HepG2 (cell line): ENCODE data around the gene RPL38. TPM values are rescaled to one million over a fixed set of nuclear protein-coding genes. Genes with fewer than 3 reads are reported as not detected.

Experiments
- ATAC-seq: fragments of 200-7000 bp; cut with Tn5 transposase; 3 replicates; pipeline ENCODE4 v1.9.1; 2020; ENCODE audit warnings: mild to moderate bottlenecking, moderate library complexity
- BruUV-seq: library from RNA; stranded (reverse); fragments of 400-500 nt; replicated peaks from 2 replicates; lab custom pipeline; 2021; lab: Mats Ljungman, UMichigan
- CTCF ChIA-PET: fragments of 300-600 bp; formaldehyde crosslinking; extraction: SDS; loops from one replicate; lab custom pipeline; 2021; ENCODE audit warnings: low total read pairs, inconsistent platforms, low intra/inter-chr PET ratio; lab: Yijun Ruan, JAX
- POLR2A ChIA-PET: fragments of 350-600 bp; sonication (Branson Sonifier 250); formaldehyde crosslinking; loops from one replicate; lab custom pipeline; 2020; ENCODE audit warnings: antibody characterized with exemption, inconsistent platforms; lab: Yijun Ruan, JAX
- DNase-seq: peaks from one replicate; pipeline ENCODE4 v3.0.0-alpha.2; 2015; ENCODE audit warnings: low spot score
- FAIRE-seq: peaks from 3 replicates; lab custom pipeline; 2011; peaks lifted over from hg19 to GRCh38; lab: Jason Lieb, UNC
- H2AFZ ChIP-seq: one replicate; pipeline ENCODE4 v1.6.1; 2011; ENCODE audit warnings: low read length, inconsistent platforms
- H3K27ac ChIP-seq: fragments of 300-600 bp; 3 replicates; pipeline ENCODE4 v1.8.0; 2011; ENCODE audit warnings: mixed run types, mild to moderate bottlenecking, mixed read lengths, low read length, inconsistent platforms; ENCODE audit not compliant: insufficient read depth; ENCODE audit errors: extremely low read length
- H3K27me3 ChIP-seq, 2 experiments: fragments of 200-600 bp in 1 of 2; 2 replicates in 1 of 2; 3 replicates in 1 of 2; pipeline versions ENCODE4 v1.6.0 to v1.8.0; 2011; ENCODE audit warnings: low read length in 2 of 2, mild to moderate bottlenecking in 2 of 2, moderate library complexity in 2 of 2, inconsistent platforms in 1 of 2; ENCODE audit not compliant: insufficient read depth in 2 of 2, control insufficient read depth in 1 of 2
- H3K36me3 ChIP-seq, 2 experiments: fragments of 200-600 bp in 1 of 2; replicated peaks in 1 of 2; 2 replicates in 1 of 2; 3 replicates in 1 of 2; pipeline versions ENCODE4 v1.5.1 to v1.8.0; 2011; ENCODE audit warnings: low read length in 2 of 2, inconsistent platforms in 1 of 2; ENCODE audit not compliant: insufficient read depth in 2 of 2, control insufficient read depth in 1 of 2
- H3K4me1 ChIP-seq: 2 replicates; pipeline ENCODE4 v1.5.1; 2012; ENCODE audit warnings: low read length, inconsistent platforms; ENCODE audit not compliant: insufficient read depth
- H3K4me2 ChIP-seq: 2 replicates; pipeline ENCODE4 v1.6.0; 2011; ENCODE audit warnings: low read depth, low read length, inconsistent platforms
- H3K4me3 ChIP-seq, 3 experiments: fragments of 200-600 bp in 1 of 3; sonication (generic), shearing (Covaris generic) in 1 of 3; replicated peaks in 1 of 3; 2 replicates each; pipeline ENCODE4 v1.5.1; 2011 to 2016; ENCODE audit warnings: low read length in 3 of 3, inconsistent platforms in 2 of 3, low read depth in 2 of 3, mild to moderate bottlenecking in 2 of 3, control low read depth in 1 of 3, mixed read lengths in 1 of 3; ENCODE audit not compliant: insufficient read depth in 1 of 3
- H3K79me2 ChIP-seq: one replicate; pipeline ENCODE4 v1.6.1; 2011; ENCODE audit warnings: low read length, inconsistent platforms; ENCODE audit not compliant: insufficient read depth
- H3K9ac ChIP-seq: 2 replicates; pipeline ENCODE4 v1.6.0; 2011; ENCODE audit warnings: mild to moderate bottlenecking, low read depth, low read length, inconsistent platforms; ENCODE audit not compliant: insufficient read depth
- H3K9me3 ChIP-seq: 2 replicates; pipeline ENCODE4 v1.5.1; 2012; ENCODE audit warnings: mild to moderate bottlenecking, low read length
- H4K20me1 ChIP-seq: 2 replicates; pipeline ENCODE4 v1.6.0; 2011; ENCODE audit warnings: inconsistent platforms, mild to moderate bottlenecking, low read length, moderate library complexity; ENCODE audit not compliant: insufficient read depth
- ARNTL ChIP-seq: sonication (generic); formaldehyde crosslinking; IDR thresholded peaks from 2 replicates; pipeline ENCODE4 v1.4.0; 2020; ENCODE audit warnings: mild to moderate bottlenecking, missing genetic modification reagents
- BCLAF1 ChIP-seq: fragments of 450-650 bp; IDR thresholded peaks from 2 replicates; pipeline ENCODE4 v1.6.1; 2017; ENCODE audit warnings: mild to moderate bottlenecking
- BHLHE40 ChIP-seq: IDR thresholded peaks from 2 replicates; pipeline ENCODE4 v1.6.1; 2011; ENCODE audit warnings: low read length, improper control_type of control experiment
- NCOA5 ChIP-seq: sonication (generic); formaldehyde crosslinking; IDR thresholded peaks from 2 replicates; pipeline ENCODE4 v1.4.0; 2020; ENCODE audit warnings: missing genetic modification reagents
- TRIM24 ChIP-seq: sonication (generic); formaldehyde crosslinking; IDR thresholded peaks from 2 replicates; pipeline ENCODE4 v1.8.0; 2022; ENCODE audit warnings: mild to moderate bottlenecking, missing genetic modification reagents
- ZNF12 ChIP-seq: sonication (generic); formaldehyde crosslinking; IDR thresholded peaks from 2 replicates; pipeline ENCODE4 v1.5.0; 2020; ENCODE audit warnings: missing genetic modification reagents
- ZNF629 ChIP-seq: sonication (generic); formaldehyde crosslinking; conservative IDR thresholded peaks from 2 replicates; pipeline ENCODE4 v1.5.0; 2020; ENCODE audit warnings: missing genetic modification reagents
- WGBS: methylation state at CpG from one replicate; pipeline ENCODE4 v1.1.6; 2017; ENCODE audit warnings: low lambda C conversion rate; 5-methylcytosine and 5-hydroxymethylcytosine counted together
- in situ Hi-C: cut with HindIII; loops from 2 replicates; pipeline ENCODE4 v1.10.0; 2017; ENCODE audit warnings: low pct_unique_long_range_greater_than_20kb; ENCODE audit not compliant: extremely low pct_ligation_motif_present
- intact Hi-C: fragments of 100-400 bp; cut with micrococcal nuclease; formaldehyde crosslinking; loops from one replicate; pipeline ENCODE4 v1.10.0; 2022; ENCODE audit not compliant: unreplicated experiment
- polyA plus RNA-seq, 8 experiments: library from polyadenylated mRNA; depleted of rRNA in 3 of 8; stranded (reverse) in 7 of 8; unstranded in 1 of 8; fragments of >200 nt; fragmentation: Illumina TruSeq in 4 of 8; extraction: Trizol in 4 of 8; gene quantifications; 2 replicates each; pipeline versions ENCODE4 v1.2.1 to v1.2.3, GENCODE V29; 2011 to 2016; ENCODE audit warnings: low read depth in 4 of 8, missing spikeins in 1 of 8, mixed read lengths in 1 of 8; ENCODE audit not compliant: insufficient read depth in 1 of 8
- total RNA-seq, 5 experiments: library from RNA; depleted of rRNA; stranded (reverse); fragments of >200 nt; fragmentation: Illumina TruSeq; extraction: Trizol; gene quantifications; 2 replicates each; pipeline ENCODE4 v1.2.3, GENCODE V29; 2016; ENCODE audit warnings: low read depth in 1 of 5
- TF ChIP-seq, protein P1 (sequence below): IDR thresholded peaks from 2 replicates; pipeline ENCODE4 v1.6.1; 2012; ENCODE audit warnings: inconsistent platforms
- TF ChIP-seq, protein P2 (sequence below): sonication (generic); formaldehyde crosslinking; IDR thresholded peaks from 2 replicates; pipeline ENCODE4 v1.5.0; 2020; ENCODE audit warnings: mild to moderate bottlenecking, missing genetic modification reagents
- TF ChIP-seq, protein P3 (sequence below): sonication (generic); formaldehyde crosslinking; IDR thresholded peaks from 2 replicates; pipeline ENCODE4 v1.8.1; 2022; ENCODE audit warnings: mild to moderate bottlenecking, missing genetic modification reagents
- TF ChIP-seq, protein P4 (sequence below): sonication (generic); formaldehyde crosslinking; IDR thresholded peaks from 2 replicates; pipeline ENCODE4 v1.5.1; 2020; ENCODE audit warnings: missing genetic modification reagents, mild to moderate bottlenecking, borderline replicate concordance

The RPL38 gene
- total and polyA plus RNA-seq, 2 of the 13 experiments (the other 11 are each of a cell fraction or from before 2014, with no cell fraction given), result 2,370 to 2,372 TPM

DNA sequence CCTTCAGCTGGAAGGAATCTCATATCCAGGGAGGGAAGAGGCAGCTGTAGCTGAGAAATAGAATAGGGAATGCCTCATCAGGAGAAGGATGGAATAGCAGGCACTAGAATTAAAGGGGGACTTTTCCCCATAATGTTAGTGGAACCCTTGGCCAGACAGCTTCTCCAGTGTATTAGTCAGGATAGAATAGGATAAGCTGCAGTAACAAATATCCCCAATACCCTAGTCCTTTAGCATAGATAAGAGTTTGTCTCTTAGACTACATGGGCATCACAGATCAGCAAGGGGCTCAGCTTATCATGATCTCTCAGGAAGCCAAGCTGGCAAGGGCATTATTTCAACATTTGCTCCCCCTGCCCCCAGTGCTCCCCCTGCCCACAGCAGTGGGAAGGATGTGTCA lies 44.7 kb upstream of the RPL38 start:
- Histone ChIP-seq H4K20me1 (no peaks in the 10 kb centered on the region; the same call in 1 of the 2 replicates), H3K9ac (no peak overlapping the region), H3K79me2 (no peaks in the 10 kb centered on the region), H3K4me2 (no peak overlapping the region), H3K27me3 (peaks cover 7 to 51% of the 10 kb centered on the region in 2 experiments), H3K4me1 (no peaks in the 10 kb centered on the region), H3K36me3 (no peaks in the 10 kb centered on the region), H3K9me3 (no peaks in the 10 kb centered on the region), H3K27ac (no peak overlapping the region), H3K4me3 (no peak overlapping the region), H2AFZ (no peak overlapping the region)
- DNase-seq, result no peak
- TF ChIP-seq ZNF12 (CRISPR knock-in tag) (peak; percentile 88), BHLHE40 (no peak), ZNF629 (CRISPR knock-in tag) (no peak)
- in situ Hi-C loops, result no loop called here
- ChIA-PET POLR2A (no interaction called here), CTCF (no interaction called here)
- no peak for FAIRE-seq
- BruUV-seq, result no TSS peak
- intact Hi-C loops, result no loop called here
- ATAC-seq, result no peak

GRCh38 chr17:74159226-74159840 lies 44.1 kb upstream of the RPL38 start:
- WGBS, result 38% methylated on average over 5 of the region's 5 CpGs
- in situ Hi-C loops, result no loop called here
- TF ChIP-seq, protein P1, sequence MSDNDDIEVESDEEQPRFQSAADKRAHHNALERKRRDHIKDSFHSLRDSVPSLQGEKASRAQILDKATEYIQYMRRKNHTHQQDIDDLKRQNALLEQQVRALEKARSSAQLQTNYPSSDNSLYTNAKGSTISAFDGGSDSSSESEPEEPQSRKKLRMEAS, result no peak
- TF ChIP-seq, protein P2, sequence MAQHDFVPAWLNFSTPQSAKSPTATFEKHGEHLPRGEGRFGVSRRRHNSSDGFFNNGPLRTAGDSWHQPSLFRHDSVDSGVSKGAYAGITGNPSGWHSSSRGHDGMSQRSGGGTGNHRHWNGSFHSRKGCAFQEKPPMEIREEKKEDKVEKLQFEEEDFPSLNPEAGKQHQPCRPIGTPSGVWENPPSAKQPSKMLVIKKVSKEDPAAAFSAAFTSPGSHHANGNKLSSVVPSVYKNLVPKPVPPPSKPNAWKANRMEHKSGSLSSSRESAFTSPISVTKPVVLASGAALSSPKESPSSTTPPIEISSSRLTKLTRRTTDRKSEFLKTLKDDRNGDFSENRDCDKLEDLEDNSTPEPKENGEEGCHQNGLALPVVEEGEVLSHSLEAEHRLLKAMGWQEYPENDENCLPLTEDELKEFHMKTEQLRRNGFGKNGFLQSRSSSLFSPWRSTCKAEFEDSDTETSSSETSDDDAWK, result no peak
- TF ChIP-seq, protein P3, sequence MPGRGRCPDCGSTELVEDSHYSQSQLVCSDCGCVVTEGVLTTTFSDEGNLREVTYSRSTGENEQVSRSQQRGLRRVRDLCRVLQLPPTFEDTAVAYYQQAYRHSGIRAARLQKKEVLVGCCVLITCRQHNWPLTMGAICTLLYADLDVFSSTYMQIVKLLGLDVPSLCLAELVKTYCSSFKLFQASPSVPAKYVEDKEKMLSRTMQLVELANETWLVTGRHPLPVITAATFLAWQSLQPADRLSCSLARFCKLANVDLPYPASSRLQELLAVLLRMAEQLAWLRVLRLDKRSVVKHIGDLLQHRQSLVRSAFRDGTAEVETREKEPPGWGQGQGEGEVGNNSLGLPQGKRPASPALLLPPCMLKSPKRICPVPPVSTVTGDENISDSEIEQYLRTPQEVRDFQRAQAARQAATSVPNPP (CRISPR knock-in tag), result no peak
- TF ChIP-seq BCLAF1 (no peak), NCOA5 (CRISPR knock-in tag) (no peak), ARNTL (CRISPR knock-in tag) (no peak), TRIM24 (CRISPR knock-in tag) (no peak)
- TF ChIP-seq, protein P4, sequence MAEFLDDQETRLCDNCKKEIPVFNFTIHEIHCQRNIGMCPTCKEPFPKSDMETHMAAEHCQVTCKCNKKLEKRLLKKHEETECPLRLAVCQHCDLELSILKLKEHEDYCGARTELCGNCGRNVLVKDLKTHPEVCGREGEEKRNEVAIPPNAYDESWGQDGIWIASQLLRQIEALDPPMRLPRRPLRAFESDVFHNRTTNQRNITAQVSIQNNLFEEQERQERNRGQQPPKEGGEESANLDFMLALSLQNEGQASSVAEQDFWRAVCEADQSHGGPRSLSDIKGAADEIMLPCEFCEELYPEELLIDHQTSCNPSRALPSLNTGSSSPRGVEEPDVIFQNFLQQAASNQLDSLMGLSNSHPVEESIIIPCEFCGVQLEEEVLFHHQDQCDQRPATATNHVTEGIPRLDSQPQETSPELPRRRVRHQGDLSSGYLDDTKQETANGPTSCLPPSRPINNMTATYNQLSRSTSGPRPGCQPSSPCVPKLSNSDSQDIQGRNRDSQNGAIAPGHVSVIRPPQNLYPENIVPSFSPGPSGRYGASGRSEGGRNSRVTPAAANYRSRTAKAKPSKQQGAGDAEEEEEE (CRISPR knock-in tag), result no peak

More at GRCh38 chr17:74159226-74159840, 44.1 kb upstream of the RPL38 start:
- no TSS peak for BruUV-seq
- intact Hi-C loops, result no loop called here
- ChIA-PET CTCF (no interaction called here), POLR2A (no interaction called here)
- H3K4me2 ChIP-seq, result no peak overlapping the region
- no peak overlapping the region for H3K4me3 ChIP-seq
- H3K79me2 ChIP-seq, result no peaks in the 10 kb centered on the region
- H3K36me3 ChIP-seq, result no peaks in the 10 kb centered on the region
- ATAC-seq, result no peak
- H3K9ac ChIP-seq, result no peak overlapping the region
- no peak overlapping the region for H3K27ac ChIP-seq
- H3K9me3 ChIP-seq, result no peaks in the 10 kb centered on the region
- no peaks in the 10 kb centered on the region for H3K4me1 ChIP-seq
- no peak overlapping the region for H2AFZ ChIP-seq
- peaks cover 8 to 53% of the 10 kb centered on the region in 2 experiments for H3K27me3 ChIP-seq
- DNase-seq, result no peak
- FAIRE-seq, result no peak
- H4K20me1 ChIP-seq, result no peaks in the 10 kb centered on the region; the same call in 1 of the 2 replicates
